SK-N-SH (cell line): Measurements from ENCODE around the gene NPY2R. TPM values are rescaled to one million over a fixed set of nuclear protein-coding genes. Genes with fewer than 3 reads are reported as not detected.

Experiments
- CTCF ChIA-PET: fragments of 300-600, 350-600 bp; formaldehyde crosslinking; extraction: SDS; loops from one replicate; lab custom pipeline; 2021; lab: Yijun Ruan, JAX
- POLR2A ChIA-PET: fragments of 350-600 bp; sonication (Branson Sonifier 250); formaldehyde crosslinking; extraction: SDS; loops from one replicate; lab custom pipeline; 2020; ENCODE audit warnings: antibody characterized with exemption, inconsistent platforms; lab: Yijun Ruan, JAX
- DNase-seq: peaks from one replicate; pipeline ENCODE4 v3.0.0; 2012
- H2AFZ ChIP-seq: fragments of 200-600 bp; sonication (generic); 2 replicates; pipeline ENCODE4 v1.8.1; 2016; ENCODE audit warnings: antibody characterized with exemption, mild to moderate bottlenecking, low read depth
- H3F3A ChIP-seq: fragments of 200-600 bp; sonication (generic); replicated peaks from 2 replicates; pipeline ENCODE3; 2016; ENCODE audit warnings: antibody characterized with exemption, mild to moderate bottlenecking; ENCODE audit not compliant: insufficient read depth
- H3K27ac ChIP-seq, 2 experiments: fragments of 200-500 bp in 1 of 2; fragments of 200-600 bp in 1 of 2; sonication (Bioruptor generic) in 1 of 2; sonication (generic), shearing (Covaris generic) in 1 of 2; 2 replicates each; pipeline versions ENCODE4 v1.5.1 to v1.6.1; 2014 to 2016; ENCODE audit warnings: low read depth in 2 of 2, inconsistent platforms in 1 of 2, low read length in 1 of 2, mild to moderate bottlenecking in 1 of 2, mixed read lengths in 1 of 2
- H3K27me3 ChIP-seq: fragments of 200-600 bp; sonication (generic), shearing (Covaris generic); 2 replicates; pipeline ENCODE4 v1.6.1; 2016; ENCODE audit warnings: mixed run types; ENCODE audit not compliant: insufficient read depth
- H3K36me3 ChIP-seq, 2 experiments: fragments of 200-500 bp in 1 of 2; fragments of 200-600 bp in 1 of 2; sonication (Bioruptor generic) in 1 of 2; sonication (generic) in 1 of 2; replicated peaks in 1 of 2; 2 replicates each; pipeline versions ENCODE3 to v1.5.1; 2014 to 2016; ENCODE audit warnings: low read length in 1 of 2, mild to moderate bottlenecking in 1 of 2; ENCODE audit not compliant: insufficient read depth in 2 of 2, control insufficient read depth in 1 of 2
- H3K4me1 ChIP-seq, 2 experiments: fragments of 200-500 bp in 1 of 2; fragments of 200-600 bp in 1 of 2; sonication (Bioruptor generic) in 1 of 2; sonication (generic), shearing (Covaris generic) in 1 of 2; 2 replicates each; pipeline versions ENCODE4 v1.5.1 to v1.6.1; 2014 to 2016; ENCODE audit warnings: low read depth in 1 of 2, low read length in 1 of 2, mixed run types in 1 of 2; ENCODE audit not compliant: insufficient read depth in 2 of 2, control insufficient read depth in 1 of 2
- H3K4me2 ChIP-seq: fragments of 200-600 bp; sonication (generic), shearing (Covaris generic); 2 replicates; pipeline ENCODE4 v1.6.1; 2017; ENCODE audit warnings: mixed run types
- H3K4me3 ChIP-seq, 2 experiments: fragments of 200-500 bp in 1 of 2; fragments of 200-600 bp in 1 of 2; sonication (Bioruptor generic) in 1 of 2; sonication (generic), shearing (Covaris generic) in 1 of 2; 2 replicates each; pipeline versions ENCODE4 v1.5.1 to v1.8.1; 2014 to 2016; ENCODE audit warnings: low read depth in 2 of 2, inconsistent platforms in 1 of 2, low read length in 1 of 2, mild to moderate bottlenecking in 1 of 2, mixed read lengths in 1 of 2, moderate library complexity in 1 of 2
- H3K79me2 ChIP-seq: fragments of 200-600 bp; sonication (generic); 2 replicates; pipeline ENCODE4 v1.8.1; 2017; ENCODE audit warnings: mild to moderate bottlenecking; ENCODE audit not compliant: insufficient read depth
- H3K9ac ChIP-seq: fragments of 200-600 bp; sonication (generic); 2 replicates; pipeline ENCODE4 v1.6.1; 2017; ENCODE audit warnings: mixed run types
- H3K9me2 ChIP-seq: fragments of 200-600 bp; sonication (generic); 2 replicates; pipeline ENCODE4 v1.6.1; 2017; ENCODE audit warnings: mixed run types
- H3K9me3 ChIP-seq: fragments of 200-600 bp; sonication (generic); 2 replicates; pipeline ENCODE4 v1.6.1; 2017; ENCODE audit warnings: mixed run types, mild to moderate bottlenecking, moderate library complexity
- H4K20me1 ChIP-seq: fragments of 200-600 bp; sonication (generic); 2 replicates; pipeline ENCODE4 v1.6.1; 2017; ENCODE audit warnings: mild to moderate bottlenecking, mixed run types; ENCODE audit not compliant: insufficient read depth
- CHD2 ChIP-seq: fragments of 150-350 bp; IDR thresholded peaks from 2 replicates; pipeline ENCODE4 v1.6.1; 2018; ENCODE audit warnings: low read length; ENCODE audit not compliant: partially characterized antibody
- ELF1 ChIP-seq: IDR thresholded peaks from 2 replicates; pipeline ENCODE4 v1.4.0; 2012
- EP300 ChIP-seq, 2 experiments: IDR thresholded peaks; 2 replicates each; pipeline versions ENCODE4 v1.4.0 to v1.6.1; 2012; ENCODE audit warnings: borderline replicate concordance in 1 of 2, low read depth in 1 of 2, low read length in 1 of 2
- FOXM1 ChIP-seq: IDR thresholded peaks from 2 replicates; pipeline ENCODE4 v1.4.0; 2012; ENCODE audit warnings: low read depth, mild to moderate bottlenecking
- GABPA ChIP-seq: IDR thresholded peaks from 2 replicates; pipeline ENCODE4 v1.4.0; 2012; ENCODE audit warnings: low read depth, mild to moderate bottlenecking
- GATA2 ChIP-seq: sonication (generic); formaldehyde crosslinking; IDR thresholded peaks from 2 replicates; pipeline ENCODE4 v1.5.0; 2020; ENCODE audit warnings: mild to moderate bottlenecking, missing genetic modification reagents
- JUND ChIP-seq: IDR thresholded peaks from 2 replicates; pipeline ENCODE4 v1.4.0; 2012
- MXI1 ChIP-seq: IDR thresholded peaks from 2 replicates; pipeline ENCODE4 v1.6.1; 2012; ENCODE audit warnings: mild to moderate bottlenecking, low read depth, low read length, improper control_type of control experiment
- NFIC ChIP-seq: IDR thresholded peaks from 2 replicates; pipeline ENCODE4 v1.4.0; 2012; ENCODE audit warnings: borderline replicate concordance
- NRF1 ChIP-seq: IDR thresholded peaks from 2 replicates; pipeline ENCODE4 v1.6.1; 2012; ENCODE audit warnings: low read depth, mild to moderate bottlenecking, low read length
- RAD21 ChIP-seq: IDR thresholded peaks from 2 replicates; pipeline ENCODE4 v1.6.1; 2012; ENCODE audit warnings: mild to moderate bottlenecking, low read length
- RFX5 ChIP-seq: IDR thresholded peaks from 2 replicates; pipeline ENCODE4 v1.6.1; 2012; ENCODE audit warnings: mild to moderate bottlenecking, improper control_type of control experiment, low read length
- RXRA ChIP-seq: IDR thresholded peaks from 2 replicates; pipeline ENCODE4 v1.4.0; 2012; ENCODE audit warnings: low read depth, mild to moderate bottlenecking, borderline replicate concordance
- SIN3A ChIP-seq: IDR thresholded peaks from 2 replicates; pipeline ENCODE4 v1.6.1; 2012; ENCODE audit warnings: low read depth, mild to moderate bottlenecking, low read length, moderate library complexity, borderline replicate concordance
- TAF1 ChIP-seq: IDR thresholded peaks from 2 replicates; pipeline ENCODE4 v1.6.1; 2012; ENCODE audit warnings: low read depth, mild to moderate bottlenecking, low read length, moderate library complexity, borderline replicate concordance
- TCF12 ChIP-seq: IDR thresholded peaks from 2 replicates; pipeline ENCODE4 v1.4.0; 2012
- YY1 ChIP-seq: IDR thresholded peaks from 2 replicates; pipeline ENCODE4 v1.4.0; 2012; ENCODE audit warnings: low read depth, mild to moderate bottlenecking
- WGBS: methylation state at CpG from one replicate; pipeline ENCODE4 v1.1.6; 2017; ENCODE audit warnings: low lambda C conversion rate; 5-methylcytosine and 5-hydroxymethylcytosine counted together
- polyA plus RNA-seq, 3 experiments: library from polyadenylated mRNA; depleted of rRNA; stranded (reverse); fragments of >200 nt; gene quantifications; 2 replicates each; pipeline ENCODE4 v1.2.3, GENCODE V29; 2012
- TF ChIP-seq, protein P1 (sequence below): IDR thresholded peaks from 2 replicates; pipeline ENCODE4 v1.4.0; 2012; ENCODE audit warnings: low read depth, borderline replicate concordance
- TF ChIP-seq, protein P2 (sequence below): IDR thresholded peaks from 2 replicates; pipeline ENCODE4; 2012
- TF ChIP-seq, protein P3 (sequence below): IDR thresholded peaks from 2 replicates; pipeline ENCODE4 v1.4.0; 2012; ENCODE audit warnings: low read depth
- TF ChIP-seq, protein P4 (sequence below): fragments of 150-350 bp; IDR thresholded peaks from 2 replicates; pipeline ENCODE4 v1.6.1; 2016; ENCODE audit warnings: mild to moderate bottlenecking, low read depth, low read length

The NPY2R gene
- polyA plus RNA-seq, 1 of the 3 experiments (the other 2 are of a cell fraction) = not detected

DNA sequence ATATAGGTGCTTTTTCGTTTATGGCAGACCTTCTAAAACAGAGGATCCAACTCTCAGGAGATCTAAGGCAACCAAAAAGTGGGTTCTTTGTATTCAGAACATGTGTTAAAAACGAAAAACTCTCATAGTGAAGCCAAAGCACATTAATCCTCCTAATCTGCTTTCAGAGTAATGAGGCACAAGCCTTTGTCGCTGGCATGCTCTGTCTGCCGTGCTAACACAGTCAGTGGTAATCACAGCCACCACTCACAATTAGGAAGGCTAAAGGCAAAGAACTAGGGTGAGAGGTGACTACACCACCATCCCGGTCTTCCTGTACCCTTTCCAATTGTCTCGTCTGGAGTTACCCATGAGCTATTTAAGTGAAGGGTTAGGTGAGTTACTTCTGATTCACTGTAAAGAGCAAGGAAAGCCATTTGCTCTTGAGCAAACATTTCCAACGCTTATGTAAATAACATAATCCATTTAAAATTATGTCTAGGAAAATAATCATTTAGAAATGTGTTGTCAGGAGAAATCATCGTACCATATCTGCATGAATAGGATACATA lies 40.7 kb downstream of the NPY2R start (continued):
- TF ChIP-seq, protein P1, sequence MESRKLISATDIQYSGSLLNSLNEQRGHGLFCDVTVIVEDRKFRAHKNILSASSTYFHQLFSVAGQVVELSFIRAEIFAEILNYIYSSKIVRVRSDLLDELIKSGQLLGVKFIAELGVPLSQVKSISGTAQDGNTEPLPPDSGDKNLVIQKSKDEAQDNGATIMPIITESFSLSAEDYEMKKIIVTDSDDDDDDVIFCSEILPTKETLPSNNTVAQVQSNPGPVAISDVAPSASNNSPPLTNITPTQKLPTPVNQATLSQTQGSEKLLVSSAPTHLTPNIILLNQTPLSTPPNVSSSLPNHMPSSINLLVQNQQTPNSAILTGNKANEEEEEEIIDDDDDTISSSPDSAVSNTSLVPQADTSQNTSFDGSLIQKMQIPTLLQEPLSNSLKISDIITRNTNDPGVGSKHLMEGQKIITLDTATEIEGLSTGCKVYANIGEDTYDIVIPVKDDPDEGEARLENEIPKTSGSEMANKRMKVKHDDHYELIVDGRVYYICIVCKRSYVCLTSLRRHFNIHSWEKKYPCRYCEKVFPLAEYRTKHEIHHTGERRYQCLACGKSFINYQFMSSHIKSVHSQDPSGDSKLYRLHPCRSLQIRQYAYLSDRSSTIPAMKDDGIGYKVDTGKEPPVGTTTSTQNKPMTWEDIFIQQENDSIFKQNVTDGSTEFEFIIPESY = no peak
- no peak for TF ChIP-seq TAF1

DNA sequence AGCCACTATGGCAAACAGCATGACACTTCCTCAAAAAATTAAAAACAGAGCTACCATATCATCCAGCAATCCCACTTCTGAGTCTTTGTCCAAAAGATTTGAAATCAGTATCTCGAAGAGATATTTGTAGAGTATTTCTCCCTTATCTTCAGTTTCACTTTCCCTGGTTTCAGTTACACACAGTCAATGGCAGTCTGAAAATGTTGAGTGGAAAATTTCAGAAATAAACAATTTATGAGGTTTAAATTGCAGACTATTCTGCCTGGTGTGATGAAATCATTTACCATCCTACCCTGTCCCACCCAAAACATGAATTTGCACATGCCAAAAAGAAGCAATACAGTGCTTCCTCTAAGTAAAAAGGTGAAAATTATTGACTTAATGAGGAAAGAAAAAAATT lies 43.9 kb downstream of the NPY2R start:
- H3K9ac ChIP-seq = no peak overlapping the region
- H3K27ac ChIP-seq = no peak overlapping the region
- 13% methylated on average over 1 of the region's 1 CpG for WGBS
- H3K79me2 ChIP-seq = no peaks in the 10 kb centered on the region
- no peaks in the 10 kb centered on the region for H3K27me3 ChIP-seq
- no peaks in the 10 kb centered on the region; a peak in 1 of 4 replicates for H3K4me1 ChIP-seq
- no peak overlapping the region for H2AFZ ChIP-seq
- no peaks in the 10 kb centered on the region for H4K20me1 ChIP-seq
- H3K9me2 ChIP-seq = no peaks in the 10 kb centered on the region
- no peak overlapping the region for H3K4me3 ChIP-seq
- H3K36me3 ChIP-seq = no peaks in the 10 kb centered on the region
- TF ChIP-seq FOXM1 (no peak), TCF12 (no peak), NFIC (no peak), SIN3A (no peak)
- no peaks in the 10 kb centered on the region for H3K9me3 ChIP-seq
- ChIA-PET POLR2A (no interaction called here), CTCF (no interaction called here)
- no peak for DNase-seq
- H3F3A ChIP-seq = no peaks in the 10 kb centered on the region
- H3K4me2 ChIP-seq = no peak overlapping the region

DNA sequence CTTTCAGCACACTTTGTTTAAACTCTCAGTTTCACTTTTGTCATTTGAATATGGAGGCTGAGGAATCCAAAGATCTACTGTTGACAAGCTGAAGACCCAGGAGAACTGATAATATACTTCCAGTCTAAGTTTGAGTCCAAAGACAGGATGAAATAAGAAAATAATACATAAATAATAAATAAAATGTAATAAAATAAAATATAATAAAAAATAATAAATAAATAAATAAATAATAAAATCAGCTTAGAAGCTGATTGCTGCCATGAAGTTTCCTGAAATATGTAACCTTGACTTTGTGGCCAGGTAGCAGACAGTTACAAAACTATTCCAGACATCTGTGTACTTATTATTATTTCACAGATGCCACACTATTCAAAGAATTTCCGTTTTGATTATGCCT lies 55.0 kb downstream of the NPY2R start:
- DNase-seq = no peak
- no peak overlapping the region for H3K9ac ChIP-seq
- no peaks in the 10 kb centered on the region for H3K27me3 ChIP-seq
- H3K4me3 ChIP-seq = no peak overlapping the region
- no peaks in the 10 kb centered on the region for H3K9me2 ChIP-seq
- no peaks in the 10 kb centered on the region for H3K9me3 ChIP-seq
- ChIA-PET POLR2A (no interaction called here), CTCF (interaction anchor here (1.1 to 1.4 kb wide), 2 partner anchors 56 to 276 kb away, joined by 3 to 4 read pairs; no protein-coding TSS in a partner anchor)
- TF ChIP-seq, protein P2, sequence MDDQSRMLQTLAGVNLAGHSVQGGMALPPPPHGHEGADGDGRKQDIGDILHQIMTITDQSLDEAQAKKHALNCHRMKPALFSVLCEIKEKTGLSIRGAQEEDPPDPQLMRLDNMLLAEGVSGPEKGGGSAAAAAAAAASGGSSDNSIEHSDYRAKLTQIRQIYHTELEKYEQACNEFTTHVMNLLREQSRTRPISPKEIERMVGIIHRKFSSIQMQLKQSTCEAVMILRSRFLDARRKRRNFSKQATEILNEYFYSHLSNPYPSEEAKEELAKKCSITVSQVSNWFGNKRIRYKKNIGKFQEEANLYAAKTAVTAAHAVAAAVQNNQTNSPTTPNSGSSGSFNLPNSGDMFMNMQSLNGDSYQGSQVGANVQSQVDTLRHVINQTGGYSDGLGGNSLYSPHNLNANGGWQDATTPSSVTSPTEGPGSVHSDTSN = no peak
- TF ChIP-seq, protein P3, sequence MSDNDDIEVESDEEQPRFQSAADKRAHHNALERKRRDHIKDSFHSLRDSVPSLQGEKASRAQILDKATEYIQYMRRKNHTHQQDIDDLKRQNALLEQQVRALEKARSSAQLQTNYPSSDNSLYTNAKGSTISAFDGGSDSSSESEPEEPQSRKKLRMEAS = no peak
- TF ChIP-seq, protein P4, sequence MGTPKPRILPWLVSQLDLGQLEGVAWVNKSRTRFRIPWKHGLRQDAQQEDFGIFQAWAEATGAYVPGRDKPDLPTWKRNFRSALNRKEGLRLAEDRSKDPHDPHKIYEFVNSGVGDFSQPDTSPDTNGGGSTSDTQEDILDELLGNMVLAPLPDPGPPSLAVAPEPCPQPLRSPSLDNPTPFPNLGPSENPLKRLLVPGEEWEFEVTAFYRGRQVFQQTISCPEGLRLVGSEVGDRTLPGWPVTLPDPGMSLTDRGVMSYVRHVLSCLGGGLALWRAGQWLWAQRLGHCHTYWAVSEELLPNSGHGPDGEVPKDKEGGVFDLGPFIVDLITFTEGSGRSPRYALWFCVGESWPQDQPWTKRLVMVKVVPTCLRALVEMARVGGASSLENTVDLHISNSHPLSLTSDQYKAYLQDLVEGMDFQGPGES = no peak
- TF ChIP-seq GATA2 (no peak), RAD21 (no peak), RXRA (no peak), CHD2 (no peak), RFX5 (no peak), JUND (no peak), MXI1 (no peak), GABPA (no peak), TCF12 (no peak), ELF1 (no peak), SIN3A (no peak), NRF1 (no peak), EP300 (IDR thresholded peaks at IDR 0.05; ENCODE audit: borderline replicate concordance in 1 of 2, low read depth in 1 of 2, low read length in 1 of 2) (no peak), YY1 (no peak)
- TF ChIP-seq, protein P1 = no peak
- H4K20me1 ChIP-seq = no peaks in the 10 kb centered on the region
- no peaks in the 10 kb centered on the region for H3K36me3 ChIP-seq
- no peak overlapping the region for H3K4me2 ChIP-seq
- no peaks in the 10 kb centered on the region for H3K79me2 ChIP-seq
- H2AFZ ChIP-seq = no peak overlapping the region
- no peak overlapping the region for H3K27ac ChIP-seq
- 19% methylated on average over 1 of the region's 1 CpG for WGBS
- H3K4me1 ChIP-seq = no peaks in the 10 kb centered on the region
- no peaks in the 10 kb centered on the region for H3F3A ChIP-seq
